Naive B cell (primary cell): Measurements from ENCODE around the gene NRBF2. TPM values are rescaled to one million over a fixed set of nuclear protein-coding genes. Genes with fewer than 3 reads are reported as not detected.

Experiments
- ATAC-seq, 2 donors: fragments of 150-1000 bp; cut with Tn5 transposase; 2 replicates each; pipeline ENCODE4 v1.10.0; 2021; ENCODE audit warnings: low read depth in 2 of 2, mild to moderate bottlenecking in 2 of 2, moderate library complexity in 2 of 2
- DNase-seq: peaks from one replicate; pipeline ENCODE4 v3.0.0; 2022
- H3K27ac Mint-ChIP-seq, 6 donors: one replicate each; pipeline ENCODE4 v1.8.0; 2020 to 2022; ENCODE audit warnings: mild to moderate bottlenecking in 6 of 6, mixed read lengths in 6 of 6, moderate library complexity in 5 of 6, inconsistent platforms in 2 of 6
- H3K27me3 Mint-ChIP-seq, 3 donors: one replicate each; pipeline ENCODE4 v1.8.0; 2021 to 2022; ENCODE audit warnings: mixed read lengths in 3 of 3, mild to moderate bottlenecking in 1 of 3
- H3K36me3 Mint-ChIP-seq, 2 donors: one replicate each; pipeline ENCODE4 v1.8.0; 2020 to 2022; ENCODE audit warnings: mixed read lengths in 2 of 2, inconsistent platforms in 1 of 2, mild to moderate bottlenecking in 1 of 2
- H3K4me1 Mint-ChIP-seq, 3 donors: one replicate each; pipeline ENCODE4 v1.8.0; 2020 to 2022; ENCODE audit warnings: mixed read lengths in 3 of 3, inconsistent platforms in 1 of 3, mild to moderate bottlenecking in 1 of 3, moderate library complexity in 1 of 3
- H3K4me3 Mint-ChIP-seq, 8 donors: one replicate each; pipeline ENCODE4 v1.8.0; 2020 to 2022; ENCODE audit warnings: mild to moderate bottlenecking in 8 of 8, mixed read lengths in 8 of 8, moderate library complexity in 8 of 8, inconsistent platforms in 2 of 8
- H3K9me3 Mint-ChIP-seq, 7 donors: one replicate each; pipeline ENCODE4 v1.8.0; 2020 to 2022; ENCODE audit warnings: mixed read lengths in 7 of 7, mild to moderate bottlenecking in 5 of 7, inconsistent platforms in 2 of 7, moderate library complexity in 1 of 7
- polyA plus RNA-seq, 6 donors: library from polyadenylated mRNA; unstranded; fragments of 300-500 nt; fragmentation: Illumina TruSeq; gene quantifications; one replicate each; pipeline ENCODE4 v1.2.3, GENCODE V29; 2021; ENCODE audit warnings: low read depth in 6 of 6

NRBF2 gene
- polyA plus RNA-seq, 6 donors from 2014 or later: 18.9 to 38.1 (median 25.4) TPM

- Mint-ChIP-seq H3K4me1 (peaks cover 23 to 30% (median 24%) of the 10 kb centered on the region in 3 donors), H3K4me3 (no peak overlapping the region), H3K27me3 (no peaks in the 10 kb centered on the region), H3K9me3 (no peaks in the 10 kb centered on the region), H3K36me3 (peaks cover 14 to 22% of the 10 kb centered on the region in 2 donors), H3K27ac (no peak overlapping the region)
- DNase-seq (no peak), ATAC-seq (no peak)
These were observed 42.4 kb downstream of the NRBF2 start for GRCh38 chr10:63175534-63175933.

GRCh38 chr10:63192826-63193225, 59.7 kb downstream of the NRBF2 start:
- Mint-ChIP-seq H3K27ac (peak overlapping the region in 5 of 6 donors; percentile 2 to 78 (median 47)), H3K36me3 (peaks cover 8 to 34% of the 10 kb centered on the region in 2 donors), H3K4me1 (peaks cover 0 to 3% (median 2%) of the 10 kb centered on the region in 3 donors), H3K27me3 (no peaks in the 10 kb centered on the region), H3K9me3 (no peaks in the 10 kb centered on the region), H3K4me3 (no peak overlapping the region)
- no peak for DNase-seq
- no peak for ATAC-seq

- peak overlapping the region in 3 of 6 donors; percentile 24 to 36 (median 28) for H3K27ac Mint-ChIP-seq
- H3K9me3 Mint-ChIP-seq: no peaks in the 10 kb centered on the region
- H3K4me1 Mint-ChIP-seq: peaks cover 0 to 7% (median 3%) of the 10 kb centered on the region in 3 donors
- peaks cover 0 to 19% of the 10 kb centered on the region in 2 donors for H3K36me3 Mint-ChIP-seq
- H3K27me3 Mint-ChIP-seq: no peaks in the 10 kb centered on the region
- ATAC-seq: no peak
- H3K4me3 Mint-ChIP-seq: no peak overlapping the region
- DNase-seq: no peak
These were observed 64.4 kb downstream of the NRBF2 start for GRCh38 chr10:63197344-63198092.

DNA sequence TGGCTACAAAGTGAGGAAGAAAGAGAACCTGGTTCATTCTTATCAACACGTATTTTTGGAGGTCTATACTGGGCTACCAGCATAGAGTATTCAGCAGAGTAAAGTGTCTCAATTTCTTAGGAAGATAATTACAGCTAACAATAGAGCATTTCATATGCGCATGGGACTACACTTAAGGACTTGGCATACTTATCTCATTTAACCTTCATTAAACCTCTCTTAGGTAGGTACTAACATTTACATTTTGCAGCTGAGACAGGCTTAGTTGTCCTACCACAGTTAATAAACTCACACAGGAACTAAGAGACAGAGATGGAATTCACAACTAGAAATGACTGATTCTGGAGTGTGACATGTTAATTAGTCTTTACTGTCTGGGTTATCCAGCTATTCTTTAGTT, 66.6 kb downstream of the NRBF2 start:
- H3K4me3 Mint-ChIP-seq: no peak overlapping the region
- no peaks in the 10 kb centered on the region for H3K9me3 Mint-ChIP-seq
- ATAC-seq (no peak), DNase-seq (no peak)
- H3K4me1 Mint-ChIP-seq: peaks cover 6 to 13% (median 10%) of the 10 kb centered on the region in 3 donors
- H3K27ac Mint-ChIP-seq: peak overlapping the region in 2 of 6 donors; percentile 10 to 32
- H3K36me3 Mint-ChIP-seq: peaks cover 0 to 4% of the 10 kb centered on the region in 2 donors
- H3K27me3 Mint-ChIP-seq: no peaks in the 10 kb centered on the region

DNA sequence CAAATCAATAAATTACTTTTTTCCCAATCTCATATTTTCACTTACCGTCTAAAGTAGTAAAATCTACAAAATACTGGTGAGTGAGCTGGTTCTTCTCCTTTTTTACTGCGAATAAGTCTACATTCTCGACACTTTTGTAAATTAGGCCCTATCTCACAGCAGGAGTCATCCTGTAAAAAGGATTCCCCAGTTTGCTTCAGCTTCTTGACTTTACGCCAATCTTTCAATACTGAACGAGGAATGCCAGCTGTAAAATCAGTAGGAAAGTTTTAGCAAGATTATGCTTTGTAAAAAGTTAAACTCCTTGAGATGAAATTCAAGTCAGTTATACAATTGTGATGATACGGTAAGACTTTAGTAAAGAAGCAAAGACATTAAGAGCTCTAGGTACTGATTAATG, 67.3 kb downstream of the NRBF2 start:
- H3K4me3 Mint-ChIP-seq: no peak overlapping the region
- H3K36me3 Mint-ChIP-seq: peaks cover 0 to 8% of the 10 kb centered on the region in 2 donors
- no peak for ATAC-seq
- no peaks in the 10 kb centered on the region for H3K9me3 Mint-ChIP-seq
- no peaks in the 10 kb centered on the region for H3K27me3 Mint-ChIP-seq
- no peak for DNase-seq
- peak overlapping the region in 1 of 6 donors; percentile 7 for H3K27ac Mint-ChIP-seq
- H3K4me1 Mint-ChIP-seq: peaks cover 12 to 20% (median 16%) of the 10 kb centered on the region in 3 donors

GRCh38 chr10:63201118-63201517, 68.0 kb downstream of the NRBF2 start:
- no peak overlapping the region for H3K4me3 Mint-ChIP-seq
- H3K9me3 Mint-ChIP-seq: no peaks in the 10 kb centered on the region
- H3K27me3 Mint-ChIP-seq: no peaks in the 10 kb centered on the region
- peak overlapping the region in 1 of 6 donors; percentile 38 for H3K27ac Mint-ChIP-seq
- ATAC-seq: no peak
- peaks cover 16 to 23% (median 17%) of the 10 kb centered on the region in 3 donors for H3K4me1 Mint-ChIP-seq
- no peak for DNase-seq
- peaks cover 0 to 8% of the 10 kb centered on the region in 2 donors for H3K36me3 Mint-ChIP-seq
